GM21619 (cell line): ENCODE results near the gene NOP56.
"Not testable (repeated sequence)": the region's sequence is repeated elsewhere in the genome, so short reads cannot be mapped to it uniquely, and the experiment has no call there.

Experiments used
- ATAC-seq: cut with Tn5 transposase; IDR thresholded peaks from one replicate; pipeline ENCODE4 v1.9.1; 2021; ENCODE audit not compliant: unreplicated experiment

The NOP56 gene

DNA sequence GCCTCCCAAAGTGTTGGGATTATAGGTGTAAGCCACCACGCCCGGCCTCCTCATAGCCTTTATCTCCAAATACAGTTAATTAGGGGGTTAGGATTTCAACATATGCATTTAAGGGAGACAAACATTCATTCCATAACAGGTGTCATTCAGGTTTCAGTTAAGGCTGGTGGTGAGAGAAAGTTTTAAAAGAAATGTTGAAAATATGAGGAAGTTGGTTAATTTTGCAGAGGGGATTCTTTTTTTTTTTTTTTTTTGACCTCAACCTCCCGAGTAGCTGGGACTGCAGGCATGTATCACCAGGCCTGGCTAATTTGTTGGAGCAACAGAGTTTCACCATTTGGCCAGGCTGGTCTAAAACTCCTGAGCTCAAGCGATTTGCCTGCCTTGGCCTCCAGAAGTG lies 27.6 kb downstream of the NOP56 start:
- ATAC-seq, result no peak

DNA sequence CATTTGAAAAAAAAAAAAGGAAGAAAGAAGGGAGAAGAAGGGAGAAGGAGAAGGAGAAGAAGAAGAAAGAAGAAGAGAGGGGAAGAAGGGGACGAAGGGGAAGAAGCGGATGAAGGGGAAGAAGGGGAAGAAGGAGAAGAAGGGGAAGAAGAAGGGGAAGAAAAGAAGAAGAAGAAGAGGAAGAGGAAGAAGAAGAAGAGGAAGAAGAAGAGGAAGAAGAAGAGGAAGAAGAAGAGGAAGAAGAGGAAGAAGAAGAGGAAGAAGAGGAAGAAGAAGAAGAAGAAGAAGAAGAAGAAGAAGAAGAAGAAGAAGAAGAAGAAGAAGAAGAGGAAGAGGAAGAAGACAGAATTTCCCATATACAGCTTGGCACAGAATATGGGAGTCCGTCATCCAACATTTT lies 29.6 kb downstream of the NOP56 start:
- not testable (repeated sequence) for ATAC-seq

DNA sequence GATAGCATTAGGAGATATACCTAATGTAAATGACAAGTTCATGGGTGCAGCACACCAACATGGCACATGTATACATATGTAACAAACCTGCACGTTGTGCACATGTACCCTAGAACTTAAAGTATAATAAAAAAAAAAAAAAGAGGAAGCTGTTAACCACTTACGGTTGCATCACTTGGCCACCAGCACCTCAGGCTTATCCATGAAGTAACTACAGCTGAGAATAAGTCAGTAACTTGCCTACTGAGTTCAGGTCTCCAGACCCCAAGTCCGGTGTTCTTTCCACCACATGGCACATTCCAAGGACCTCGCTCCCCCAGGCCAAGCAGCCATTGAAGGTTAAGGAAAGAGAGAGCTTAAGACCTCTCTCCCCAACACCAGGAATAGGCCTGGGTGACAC lies 32.4 kb downstream of the NOP56 start:
- ATAC-seq, result not testable (repeated sequence)

DNA sequence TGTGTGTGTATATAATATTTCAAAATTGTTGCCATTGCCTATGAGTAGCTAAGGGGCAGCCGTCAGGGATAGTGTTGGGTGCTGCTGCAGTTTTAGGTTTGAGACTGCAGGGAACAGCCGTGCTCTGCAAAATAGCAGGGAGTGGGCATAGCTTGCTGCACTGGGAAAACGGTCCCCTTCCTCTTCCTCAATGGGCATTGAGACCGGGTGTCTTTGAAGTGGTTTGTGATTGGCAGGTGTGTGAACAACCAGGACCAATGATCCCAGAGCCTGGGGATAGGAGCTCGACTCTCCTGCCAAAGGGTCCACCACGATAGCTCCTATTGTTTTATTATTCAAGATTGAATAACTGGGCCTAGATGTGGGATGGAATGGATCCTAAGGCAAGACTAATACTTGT lies 35.1 kb downstream of the NOP56 start:
- no peak for ATAC-seq

DNA sequence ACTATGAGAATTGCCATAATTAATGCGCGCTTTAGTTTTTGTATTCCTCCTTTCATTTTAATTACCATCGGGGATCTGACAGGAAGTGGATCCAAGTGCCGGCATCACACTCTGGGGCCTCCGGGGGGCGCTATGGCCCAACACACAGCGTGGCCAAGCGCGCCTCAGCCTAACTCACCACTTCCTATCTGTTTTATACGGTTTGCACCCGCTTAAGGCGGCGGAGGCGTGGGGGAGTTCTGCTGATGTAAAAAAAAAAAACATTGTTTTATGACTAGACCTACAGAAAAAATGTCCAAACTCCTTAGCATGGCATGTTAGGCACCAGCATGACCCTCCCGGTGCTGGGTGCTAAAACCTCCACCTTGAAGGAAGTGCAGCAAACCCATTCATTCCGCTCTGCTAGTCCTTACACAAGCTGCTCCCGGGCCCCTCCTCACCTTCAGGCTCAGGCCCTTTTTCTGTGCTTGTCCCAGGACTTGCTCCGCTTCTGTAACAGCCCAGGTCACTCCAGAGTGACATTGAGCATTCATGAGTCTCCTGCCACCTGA lies 35.7 kb downstream of the NOP56 start:
- ATAC-seq, result no peak

DNA sequence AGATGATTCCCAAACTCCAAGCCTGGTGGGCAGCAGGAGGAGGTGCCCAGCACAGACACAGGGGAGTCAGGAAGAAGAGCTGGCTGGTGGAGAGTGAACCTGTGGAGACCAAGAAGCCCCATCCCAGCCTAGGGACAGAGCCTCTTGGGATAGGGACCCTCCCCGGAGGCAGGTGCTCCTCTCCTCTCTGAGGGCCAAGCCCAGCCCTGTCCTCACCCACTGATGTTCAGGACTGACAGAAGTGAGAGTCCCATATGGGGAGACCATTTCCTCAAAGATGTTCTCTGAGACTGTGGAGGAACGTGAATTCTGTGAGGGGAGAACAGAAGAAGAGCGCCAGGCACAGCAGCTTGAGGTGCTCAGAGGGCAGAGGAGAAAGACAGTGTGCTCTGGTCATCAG lies 37.8 kb downstream of the NOP56 start:
- ATAC-seq, result no peak

DNA sequence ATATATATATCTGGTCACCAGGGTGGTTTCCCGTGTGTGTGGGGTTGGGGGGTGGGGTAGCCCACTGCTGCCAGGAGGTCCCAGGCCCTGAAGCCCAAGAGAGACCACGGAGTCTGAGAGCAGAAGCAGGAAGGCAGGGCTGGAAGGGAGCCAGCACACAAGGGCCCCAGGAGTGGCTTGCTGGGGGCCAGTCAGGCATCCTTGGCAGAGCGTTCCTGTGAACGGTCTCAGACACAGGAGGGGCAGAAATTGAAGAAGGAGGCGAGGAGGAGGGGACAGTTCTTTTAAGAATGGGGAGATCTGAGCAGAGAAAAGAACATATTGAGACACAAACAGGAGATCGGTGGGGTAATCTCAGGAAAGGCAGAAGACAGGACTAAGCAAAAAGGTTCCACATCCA lies 38.3 kb downstream of the NOP56 start:
- no peak for ATAC-seq

DNA sequence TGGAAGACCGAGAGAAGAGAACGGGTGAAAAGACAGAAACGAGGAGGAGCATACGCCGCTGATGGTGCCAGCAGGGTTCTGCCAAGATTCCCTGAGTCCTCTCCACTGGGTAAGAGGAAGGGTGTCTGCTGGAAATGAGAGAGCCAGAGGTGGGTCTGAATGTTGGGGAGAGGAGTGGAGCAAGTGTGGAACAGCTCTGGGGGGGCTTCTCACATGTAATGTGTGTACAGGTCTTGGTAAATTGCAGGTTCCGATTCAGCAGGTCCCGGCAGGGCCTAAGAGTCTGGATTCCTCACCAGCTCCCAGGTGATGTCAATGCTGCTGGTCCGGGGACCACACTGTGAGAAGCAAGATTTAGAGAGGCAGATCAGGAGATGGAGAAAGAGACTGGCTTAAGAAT lies 38.7 kb downstream of the NOP56 start:
- no peak for ATAC-seq

DNA sequence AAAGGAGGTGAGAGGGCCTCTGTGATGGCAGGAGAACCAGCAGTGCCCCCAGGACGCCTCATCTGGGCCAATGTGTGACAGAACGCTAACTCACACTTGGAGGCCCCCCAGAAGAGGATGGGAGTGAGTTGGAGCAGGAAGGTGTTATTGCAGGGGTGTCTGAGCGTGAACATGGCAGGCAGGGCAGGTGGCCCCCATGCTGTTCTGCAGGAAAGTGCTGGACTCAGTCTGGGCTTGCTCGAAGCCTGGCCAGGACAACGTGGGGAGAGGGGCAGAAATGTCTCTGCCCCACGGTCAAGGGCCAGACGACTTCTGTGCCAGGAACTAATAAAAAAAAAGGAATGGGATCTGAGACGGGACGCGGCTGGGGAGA lies 39.2 kb downstream of the NOP56 start:
- ATAC-seq, result no peak

DNA sequence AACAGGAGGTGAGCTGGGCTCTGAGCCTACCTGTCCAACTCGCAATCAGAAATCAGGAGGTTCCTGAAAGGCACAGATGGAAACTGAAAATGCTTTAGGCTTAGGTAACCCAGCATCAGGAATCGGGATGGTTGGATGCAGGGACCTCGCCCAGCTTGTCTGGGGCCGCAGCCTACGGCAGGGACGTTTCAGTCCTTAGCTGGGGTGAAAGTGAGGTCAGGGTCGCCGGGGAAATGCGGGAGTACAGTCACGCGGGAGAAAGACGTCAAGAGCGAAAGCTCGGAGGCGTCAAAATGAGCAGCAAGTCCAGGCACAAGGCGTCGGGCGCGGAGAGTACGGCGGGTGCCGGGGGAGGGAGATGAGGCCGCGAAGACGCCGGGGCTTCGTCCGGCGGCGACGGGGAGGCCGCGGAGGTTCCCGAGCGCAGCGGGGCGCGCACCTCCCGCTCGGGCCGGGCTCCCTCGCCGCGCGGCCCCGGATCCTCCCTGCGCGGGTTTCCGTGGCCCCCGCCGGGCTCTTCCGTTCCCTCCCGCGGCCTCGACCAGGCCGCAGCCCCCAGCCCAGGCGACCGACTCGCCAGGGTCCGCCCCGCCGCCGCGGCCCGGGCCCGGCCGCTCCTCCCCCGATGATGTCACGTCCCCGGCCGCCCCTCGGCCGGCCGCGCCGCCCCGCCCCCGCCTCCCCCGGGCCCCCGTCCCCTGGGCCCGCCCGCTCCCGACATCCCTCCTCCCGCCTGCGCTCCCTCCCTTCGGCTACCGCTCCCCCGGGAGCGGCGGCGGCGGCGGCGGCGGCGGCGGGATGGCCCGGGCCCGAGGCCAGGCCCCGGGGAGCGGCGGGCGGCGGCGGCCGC lies 39.8 kb downstream of the NOP56 start, which contains the start of gene EBF4:
Gene EBF4, plus strand, starts transcription at position 745 of the 850 bp plus-strand sequence. CDS start 866 bp downstream, outside the sequence.
- no peak for ATAC-seq

DNA sequence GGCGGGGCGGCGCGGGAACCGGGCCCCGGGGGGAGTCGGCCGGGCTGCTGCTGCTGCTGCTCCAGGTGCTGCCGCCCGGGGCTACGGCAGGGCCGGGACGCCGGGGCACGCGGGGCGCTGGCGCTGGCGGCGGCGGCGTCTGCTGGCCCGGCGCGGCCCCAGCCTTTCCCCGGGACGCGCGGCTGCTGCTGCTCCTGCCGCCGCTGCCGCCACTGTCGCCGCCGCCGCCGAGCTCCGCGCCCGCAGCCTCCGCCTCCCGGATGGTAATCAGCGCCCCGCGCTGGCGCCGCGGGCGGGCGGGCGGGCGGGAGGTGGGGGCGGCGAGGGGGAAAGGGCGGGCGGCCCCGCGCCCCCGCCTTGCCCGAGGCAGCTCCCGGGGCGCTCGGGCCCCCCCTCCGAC lies 40.5 kb downstream of the NOP56 start:
- ATAC-seq, result no peak

DNA sequence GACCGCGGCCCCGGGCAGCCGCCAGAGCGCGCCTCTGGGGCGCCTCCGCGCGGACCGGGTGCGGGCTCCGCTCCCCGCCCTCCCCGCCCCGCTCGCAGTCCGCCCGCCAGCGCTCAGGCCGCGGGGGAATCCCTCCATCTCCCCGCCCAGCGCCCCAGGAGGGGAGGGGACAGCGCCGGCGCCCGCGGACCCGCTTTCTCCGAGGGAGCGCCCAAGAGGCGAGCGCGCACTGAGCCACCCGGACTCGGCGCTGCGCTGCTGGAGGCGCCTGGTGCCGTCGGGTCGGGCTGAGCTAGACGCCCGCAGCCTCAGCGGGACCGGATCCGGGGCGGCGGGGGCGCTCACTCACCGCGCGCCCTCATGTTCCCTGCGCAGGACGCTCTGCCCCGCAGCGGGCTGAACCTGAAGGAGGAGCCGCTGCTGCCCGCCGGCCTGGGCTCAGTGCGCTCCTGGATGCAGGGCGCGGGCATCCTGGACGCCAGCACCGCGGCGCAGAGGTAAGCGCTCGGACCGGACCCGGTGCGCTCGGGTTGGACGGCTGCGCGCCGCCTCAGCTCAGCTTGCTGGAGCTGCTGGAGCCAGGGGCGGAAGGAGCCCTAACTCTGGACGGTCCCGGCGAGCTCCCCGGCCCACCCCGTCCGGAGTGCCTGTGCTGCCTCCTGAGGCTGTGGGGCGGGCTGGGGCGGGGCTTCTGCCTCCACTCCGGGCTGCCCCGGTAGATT lies 41.0 kb downstream of the NOP56 start:
- no peak for ATAC-seq

DNA sequence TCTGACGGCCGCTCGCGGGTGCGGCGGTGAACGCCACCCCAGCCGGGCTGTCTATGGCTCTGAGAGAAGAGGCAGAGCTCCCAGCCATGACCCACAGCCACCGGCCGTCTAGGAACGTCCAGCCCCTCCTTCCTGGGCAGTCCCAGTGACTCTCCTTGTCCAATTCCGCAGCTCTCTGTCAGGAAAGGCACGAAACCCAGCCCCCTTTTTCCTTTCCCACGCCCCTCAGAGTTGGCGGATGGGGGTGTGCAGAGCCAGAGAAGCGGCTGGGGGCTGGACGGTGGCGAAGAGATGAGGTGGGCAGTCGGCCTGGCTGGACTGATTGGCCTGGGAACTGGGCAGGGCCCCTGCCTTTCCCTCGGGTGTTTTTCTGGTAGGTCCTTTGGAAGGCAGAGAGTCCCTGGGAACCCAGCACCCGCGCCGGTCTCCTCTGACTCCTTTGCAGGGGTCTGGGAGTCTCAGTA lies 41.6 kb downstream of the NOP56 start:
- no peak for ATAC-seq

DNA sequence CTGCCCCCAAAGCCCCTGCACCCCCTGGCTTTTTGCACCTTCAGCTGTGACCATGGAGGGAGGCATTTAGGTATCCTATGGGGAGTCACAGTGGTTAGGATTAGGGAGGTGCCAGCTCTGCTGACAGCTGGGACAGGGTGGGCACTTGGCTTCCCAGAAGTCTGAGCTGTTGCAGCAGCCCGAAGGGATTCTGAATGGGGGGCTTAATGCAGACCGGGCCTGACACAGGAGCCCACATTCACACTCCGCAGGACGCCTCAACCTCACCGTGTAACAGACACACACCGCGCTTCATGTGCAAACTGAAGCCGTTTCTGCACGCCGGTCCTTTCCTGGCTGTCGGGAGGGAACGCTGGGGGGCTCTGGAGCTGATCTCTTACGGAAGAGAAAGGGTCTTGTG lies 42.1 kb downstream of the NOP56 start:
- no peak for ATAC-seq

DNA sequence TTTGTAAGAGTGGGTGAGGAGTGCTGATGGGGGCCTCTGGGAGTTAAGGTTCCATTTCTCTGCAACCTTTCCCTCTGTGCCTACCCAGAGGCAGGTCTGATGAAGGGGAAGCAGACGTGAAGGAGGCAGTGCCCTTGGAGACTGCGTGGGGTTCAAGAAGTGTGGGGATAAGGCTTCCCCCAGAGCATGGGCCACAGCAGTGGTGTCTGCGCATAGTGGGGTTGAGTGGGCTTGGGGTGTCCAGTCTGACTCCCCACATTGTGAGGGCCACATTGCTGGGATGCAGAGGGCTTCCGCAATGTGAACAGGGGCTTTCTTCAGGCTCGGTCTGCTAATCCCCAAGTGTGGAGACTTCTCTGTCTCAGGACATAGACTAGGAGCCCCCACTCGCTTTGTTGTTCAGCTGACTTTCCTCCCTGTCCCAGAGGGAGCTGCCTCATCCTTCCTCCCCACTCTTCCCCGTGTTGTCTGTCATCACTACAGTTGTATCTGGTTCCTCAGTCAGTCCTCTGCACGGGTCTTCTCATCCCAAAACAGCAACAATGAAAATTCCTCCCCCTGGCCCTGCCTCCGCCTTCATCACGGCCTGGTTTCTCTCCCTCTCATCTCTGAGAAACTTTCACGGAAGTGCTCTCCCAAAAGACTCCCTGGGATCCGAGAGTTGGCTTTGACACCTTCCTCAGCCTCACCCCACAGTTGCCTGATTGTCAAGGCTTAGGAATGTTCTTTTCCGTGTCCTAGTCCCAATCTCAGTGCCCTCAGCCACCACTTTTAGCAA lies 43.0 kb downstream of the NOP56 start:
- no peak for ATAC-seq

DNA sequence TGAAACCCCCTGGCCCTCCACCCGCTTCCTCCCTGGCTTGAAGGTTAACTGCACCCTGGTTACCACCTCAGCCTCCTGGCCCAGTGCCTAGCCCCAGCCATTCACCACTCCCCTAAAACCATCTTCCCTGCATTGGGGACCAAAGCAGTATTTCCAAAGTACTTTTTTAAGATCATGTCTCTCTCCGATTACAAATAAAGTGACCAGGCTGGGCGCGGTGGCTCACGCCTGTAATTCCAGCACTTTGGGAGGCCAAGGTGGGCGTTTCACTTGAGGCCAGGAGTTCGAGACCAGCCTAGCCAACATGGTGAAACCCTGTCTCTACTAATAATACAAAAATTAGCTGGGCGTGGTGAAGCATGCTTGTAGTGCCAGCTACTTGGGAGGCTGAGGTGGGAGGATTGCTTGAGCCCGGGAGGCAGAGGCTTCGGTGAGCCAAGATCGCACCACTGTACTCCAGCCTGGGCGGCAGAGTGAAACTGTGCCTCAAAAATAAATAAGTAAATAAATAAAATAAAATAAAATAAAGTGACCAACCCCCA lies 43.6 kb downstream of the NOP56 start:
- not testable (repeated sequence) for ATAC-seq

DNA sequence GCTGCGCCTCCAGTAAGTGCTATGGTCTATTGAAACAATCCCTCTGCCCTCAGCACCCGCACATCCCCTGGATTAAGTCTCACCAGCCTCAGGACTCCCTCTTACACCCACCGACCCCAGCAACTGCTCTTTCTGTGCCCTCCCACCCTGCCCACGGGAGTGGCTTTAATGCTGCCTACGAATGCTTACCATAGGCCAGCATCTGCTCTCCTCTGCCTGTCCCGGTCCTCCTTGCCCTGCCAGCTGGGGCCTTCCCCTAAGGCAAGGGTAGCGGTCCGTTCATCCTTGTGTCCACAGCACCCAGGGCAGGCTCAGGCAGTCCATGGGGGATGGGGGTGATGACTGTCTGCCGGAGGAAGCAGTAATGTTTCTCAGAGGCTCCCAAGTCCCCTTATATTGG lies 44.2 kb downstream of the NOP56 start:
- ATAC-seq, result no peak

DNA sequence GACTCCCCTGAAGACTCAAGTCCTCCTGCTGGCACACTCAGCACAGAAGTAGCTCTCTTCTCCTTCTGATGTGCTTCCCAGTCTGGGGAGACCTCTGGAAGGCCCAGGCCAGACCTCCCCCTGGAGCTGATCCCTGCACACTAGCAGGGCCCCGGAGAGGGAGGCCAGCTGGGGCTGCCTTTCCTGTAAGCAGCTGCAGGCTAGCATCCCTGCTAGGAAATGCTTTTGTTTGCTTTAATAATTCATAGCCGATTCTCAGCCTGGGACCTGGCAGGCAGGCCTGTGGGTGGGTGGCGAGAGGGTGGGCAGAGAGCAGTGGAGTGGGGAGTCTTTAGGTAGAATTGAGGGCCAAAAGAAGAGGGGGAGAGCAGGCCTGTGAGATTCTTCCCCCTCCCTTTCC lies 45.3 kb downstream of the NOP56 start:
- ATAC-seq, result no peak

DNA sequence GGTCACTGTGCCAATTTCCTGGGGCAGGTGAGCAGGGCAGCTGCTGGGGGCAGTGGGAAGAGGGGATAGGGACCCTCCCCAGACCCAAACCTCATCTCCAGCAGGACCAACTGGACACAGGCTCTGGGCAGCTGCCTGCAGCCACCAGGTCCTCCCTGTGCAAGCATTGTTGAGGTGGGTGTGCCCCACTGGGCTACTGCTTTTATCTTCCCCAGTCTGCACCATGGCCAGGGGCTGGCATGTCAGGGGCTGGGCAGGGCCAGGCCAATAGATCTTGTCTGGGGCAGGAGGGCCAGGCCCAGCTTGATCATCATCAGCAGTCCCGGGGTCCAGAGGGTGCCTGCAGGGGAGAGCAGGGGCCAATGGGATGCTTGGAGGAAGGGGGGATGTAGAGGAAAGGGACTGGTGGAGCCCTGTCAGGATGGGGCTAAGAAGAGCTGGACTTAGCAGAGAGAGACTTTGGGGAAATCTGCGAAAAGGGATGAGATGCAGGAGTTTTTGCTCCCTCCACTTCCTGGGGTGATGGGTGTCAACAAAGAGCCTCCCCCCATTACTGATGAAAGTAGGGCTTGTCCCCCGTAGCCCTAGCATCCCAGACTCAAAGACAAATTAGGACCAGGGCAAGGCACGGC lies 45.9 kb downstream of the NOP56 start:
- no peak for ATAC-seq

DNA sequence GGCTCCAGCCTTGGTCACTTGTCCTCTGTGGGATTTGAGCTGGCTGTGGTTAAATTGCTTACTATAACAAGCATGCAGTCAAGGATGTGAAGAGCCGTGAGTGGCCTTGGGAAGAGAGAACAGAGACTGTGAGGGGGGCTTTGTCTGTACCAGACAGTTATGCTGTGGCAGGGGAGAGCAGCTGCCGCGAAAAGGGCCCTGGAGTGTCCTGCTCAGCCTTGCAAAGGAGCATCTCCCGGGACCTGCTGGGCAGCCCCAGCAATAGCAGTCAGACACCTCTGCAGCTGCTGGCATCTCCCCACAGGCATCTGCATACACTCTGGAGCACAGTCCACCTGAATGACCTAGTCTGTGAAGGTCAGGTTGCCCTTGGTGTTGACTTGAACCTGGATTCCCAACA lies 46.5 kb downstream of the NOP56 start:
- no peak for ATAC-seq
